ENCODE measurements around the gene TUBB6.

DNA sequence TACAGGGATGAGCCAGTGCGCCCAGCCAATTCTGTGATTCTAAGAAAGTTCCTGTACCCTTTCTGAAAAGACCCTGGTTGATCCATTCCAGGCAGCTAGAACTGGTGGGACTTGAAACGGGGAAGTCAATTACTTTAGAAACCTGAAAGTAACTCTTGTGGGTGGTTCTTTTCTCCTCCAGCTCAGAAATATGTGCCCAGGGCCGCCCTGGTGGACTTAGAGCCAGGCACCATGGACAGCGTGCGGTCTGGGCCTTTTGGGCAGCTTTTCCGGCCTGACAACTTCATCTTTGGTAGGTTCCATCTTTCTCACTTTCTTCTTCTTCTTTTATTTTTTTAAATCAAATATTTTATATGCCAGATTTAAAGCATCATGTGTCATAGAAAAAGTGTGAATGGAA lies 2.7 kb downstream of the TUBB6 start:
- TF ChIP-seq, protein P1, sequence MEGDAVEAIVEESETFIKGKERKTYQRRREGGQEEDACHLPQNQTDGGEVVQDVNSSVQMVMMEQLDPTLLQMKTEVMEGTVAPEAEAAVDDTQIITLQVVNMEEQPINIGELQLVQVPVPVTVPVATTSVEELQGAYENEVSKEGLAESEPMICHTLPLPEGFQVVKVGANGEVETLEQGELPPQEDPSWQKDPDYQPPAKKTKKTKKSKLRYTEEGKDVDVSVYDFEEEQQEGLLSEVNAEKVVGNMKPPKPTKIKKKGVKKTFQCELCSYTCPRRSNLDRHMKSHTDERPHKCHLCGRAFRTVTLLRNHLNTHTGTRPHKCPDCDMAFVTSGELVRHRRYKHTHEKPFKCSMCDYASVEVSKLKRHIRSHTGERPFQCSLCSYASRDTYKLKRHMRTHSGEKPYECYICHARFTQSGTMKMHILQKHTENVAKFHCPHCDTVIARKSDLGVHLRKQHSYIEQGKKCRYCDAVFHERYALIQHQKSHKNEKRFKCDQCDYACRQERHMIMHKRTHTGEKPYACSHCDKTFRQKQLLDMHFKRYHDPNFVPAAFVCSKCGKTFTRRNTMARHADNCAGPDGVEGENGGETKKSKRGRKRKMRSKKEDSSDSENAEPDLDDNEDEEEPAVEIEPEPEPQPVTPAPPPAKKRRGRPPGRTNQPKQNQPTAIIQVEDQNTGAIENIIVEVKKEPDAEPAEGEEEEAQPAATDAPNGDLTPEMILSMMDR (IDR thresholded peaks at IDR 0.05), result no peak
- TF ChIP-seq POLR2A (IDR thresholded peaks at IDR 0.05), result no peak

All from Peyer's patch (tissue), 4 donors.